ENCODE data around the gene UST. TPM values are rescaled to one million over a fixed set of nuclear protein-coding genes. Genes with fewer than 3 reads are reported as not detected.

UST gene
- total and polyA plus RNA-seq, 2 of the 8 experiments (the other 6 are each of a cell fraction or from before 2014, with no cell fraction given) = 13.5 to 34.5 TPM

- Histone ChIP-seq H2BK5ac (ENCODE audit: low read depth, low read length) (no peak overlapping the region), H3K79me2 (ENCODE audit: control insufficient read depth in 1 of 2, insufficient read depth in 2 of 2, low read length in 2 of 2) (peaks cover 0 to 94% of the 10 kb centered on the region in 2 experiments; a peak in 3 of 4 replicates), H2BK12ac (ENCODE audit: low read depth, low read length) (no peak overlapping the region), H3K27me3 (replicated peaks in 1 of 4; ENCODE audit: control insufficient read depth in 3 of 4, extremely low read depth in 1 of 4, insufficient read depth in 3 of 4, low read length in 3 of 4) (no peaks in the 10 kb centered on the region), H3K56ac (replicated peaks; ENCODE audit: insufficient read length, low read depth, low read length) (no peak overlapping the region), H2AK5ac (ENCODE audit: low read depth, low read length) (no peak overlapping the region), H3K9ac (replicated peaks in 1 of 4; ENCODE audit: extremely low read depth in 1 of 4, low read depth in 3 of 4, low read length in 3 of 4) (no peak overlapping the region), H3K14ac (ENCODE audit: insufficient read length) (no peak overlapping the region), H3K27ac (ENCODE audit: low read depth, low read length) (no peak overlapping the region), H2BK15ac (ENCODE audit: low read length) (no peak overlapping the region), H3K18ac (ENCODE audit: extremely low read depth, low read length) (no peak overlapping the region), H3K4me3 (ENCODE audit: extremely low read depth in 1 of 4, insufficient read depth in 2 of 4, low read depth in 3 of 4, low read length in 4 of 4) (no peak overlapping the region), H3K23me2 (ENCODE audit: low read depth, low read length) (peaks cover 2% of the 10 kb centered on the region; the same call in 1 of the 2 replicates), H3K4ac (replicated peaks; ENCODE audit: insufficient read length, low read depth, low read length) (no peak overlapping the region), H4K8ac (ENCODE audit: extremely low read depth, insufficient read depth, low read length) (no peak overlapping the region; the same call in 1 of the 2 replicates), H3K36me3 (ENCODE audit: control insufficient read depth in 2 of 4, insufficient read depth in 4 of 4, low read length in 3 of 4) (no peaks in the 10 kb centered on the region), H3K23ac (ENCODE audit: insufficient read length) (no peak overlapping the region), H3K4me2 (ENCODE audit: insufficient read depth in 1 of 2, low read depth in 2 of 2, low read length in 2 of 2) (no peak overlapping the region), H4K5ac (ENCODE audit: insufficient read length, low read depth, low read length) (no peak overlapping the region), H3K9me3 (ENCODE audit: insufficient read depth in 2 of 2, low read depth in 1 of 2, low read length in 1 of 2) (no peaks in the 10 kb centered on the region), H4K20me1 (replicated peaks in 1 of 2; ENCODE audit: control insufficient read depth in 1 of 2, insufficient read depth in 2 of 2, low read length in 2 of 2) (no peaks in the 10 kb centered on the region), H3K79me1 (ENCODE audit: low read depth, low read length) (peaks cover 5% of the 10 kb centered on the region; the same call in 1 of the 2 replicates), H3K4me1 (replicated peaks in 1 of 4; ENCODE audit: control insufficient read depth in 3 of 4, insufficient read depth in 4 of 4, low read length in 3 of 4) (peaks cover 0 to 4% (median 2%) of the 10 kb centered on the region in 4 experiments; a peak in 4 of 7 replicates), H2BK20ac (ENCODE audit: low read length) (no peak overlapping the region), H2BK120ac (replicated peaks; ENCODE audit: low read depth, low read length) (no peak overlapping the region), H2AFZ (ENCODE audit: low read length) (no peak overlapping the region), H4K91ac (replicated peaks; ENCODE audit: insufficient read length, low read length) (no peak overlapping the region)
- FAIRE-seq = no peak
- 89% methylated on average over 6 of the region's 6 CpGs; no CpG with 5 or more reads in 1 of the 2 experiments for WGBS, 2 experiments (ENCODE audit: extremely low coverage in 1 of 2, insufficient coverage in 1 of 2, insufficient read length in 1 of 2, insufficient replicate concordance in 2 of 2, low coverage in 1 of 2, low lambda C conversion rate in 2 of 2, missing lambda C conversion rate in 1 of 2)
- CTCF ChIA-PET (ENCODE audit: partially characterized antibody) = no interaction called here
- TF ChIP-seq SP4 (IDR thresholded peaks at IDR 0.05; ENCODE audit: low read length) = no peak
- TF ChIP-seq KDM1A (IDR thresholded peaks at IDR 0.05; ENCODE audit: borderline replicate concordance, low read length) = no peak
- no peak for TF ChIP-seq RXRA (IDR thresholded peaks at IDR 0.05; ENCODE audit: insufficient read depth, low read depth, low read length)
- no peak for TF ChIP-seq PHF8 (conservative IDR thresholded peaks at IDR 0.05; ENCODE audit: low read depth, low read length)
- POLR2A ChIA-PET (ENCODE audit: partially characterized antibody) = no interaction called here
- DNase-seq (ENCODE audit: low read depth in 1 of 2, low spot score in 2 of 2) = no peak
Observed at GRCh38 chr6:148831064-148831463, 84.2 kb downstream of the UST start.

Measured in H1 (cell line).